Astrocyte (in vitro differentiated cells and primary cell): ENCODE data around the gene ZNF649. TPM values are rescaled to one million over a fixed set of nuclear protein-coding genes. Genes with fewer than 3 reads are reported as not detected.

Experiments
- DNase-seq: peaks from one replicate; pipeline ENCODE4 v3.0.0-alpha.2; 2010; ENCODE audit warnings: low read depth
- FAIRE-seq: peaks from 2 replicates; lab custom pipeline; 2011; peaks lifted over from hg19 to GRCh38; lab: Jason Lieb, UNC
- H2AFZ ChIP-seq: 2 replicates; pipeline ENCODE4 v1.6.0; 2012; ENCODE audit warnings: low read depth, low read length, inconsistent platforms
- H3K27ac ChIP-seq: 2 replicates; pipeline ENCODE4 v1.5.1; 2011; ENCODE audit warnings: low read depth, low read length, inconsistent platforms
- H3K27me3 ChIP-seq: 2 replicates; pipeline ENCODE4 v1.6.0; 2011; ENCODE audit warnings: low read length, inconsistent platforms; ENCODE audit not compliant: insufficient read depth
- H3K36me3 ChIP-seq: 2 replicates; pipeline ENCODE4 v1.5.1; 2011; ENCODE audit warnings: low read length, inconsistent platforms; ENCODE audit not compliant: insufficient read depth
- H3K4me1 ChIP-seq: 2 replicates; pipeline ENCODE4 v1.5.1; 2011; ENCODE audit warnings: low read length, inconsistent platforms; ENCODE audit not compliant: insufficient read depth
- H3K4me2 ChIP-seq: 2 replicates; pipeline ENCODE4 v1.6.0; 2012; ENCODE audit warnings: low read length, inconsistent platforms
- H3K4me3 ChIP-seq: 2 replicates; pipeline ENCODE4 v1.5.1; 2011; ENCODE audit warnings: low read depth, mild to moderate bottlenecking, low read length, inconsistent platforms; ENCODE audit not compliant: insufficient read depth
- H3K79me2 ChIP-seq: 2 replicates; pipeline ENCODE4 v1.6.0; 2012; ENCODE audit warnings: mild to moderate bottlenecking, low read length, inconsistent platforms; ENCODE audit not compliant: insufficient read depth
- H3K9ac ChIP-seq: 2 replicates; pipeline ENCODE4 v1.6.0; 2012; ENCODE audit warnings: mild to moderate bottlenecking, low read length, inconsistent platforms
- H3K9me3 ChIP-seq: 2 replicates; pipeline ENCODE4 v1.5.1; 2012; ENCODE audit warnings: low read depth, mild to moderate bottlenecking, low read length, inconsistent platforms; ENCODE audit not compliant: insufficient read depth
- H4K20me1 ChIP-seq: 2 replicates; pipeline ENCODE4 v1.6.0; 2012; ENCODE audit warnings: low read length, inconsistent platforms; ENCODE audit not compliant: insufficient read depth
- H3K27ac Mint-ChIP-seq: one replicate; pipeline ENCODE4 v1.8.0; 2021; ENCODE audit warnings: mild to moderate bottlenecking, mixed read lengths; ENCODE audit not compliant: unreplicated experiment
- H3K27me3 Mint-ChIP-seq: one replicate; pipeline ENCODE4 v1.8.0; 2021; ENCODE audit warnings: low read depth, mixed read lengths; ENCODE audit not compliant: unreplicated experiment
- H3K36me3 Mint-ChIP-seq: one replicate; pipeline ENCODE4 v1.8.0; 2021; ENCODE audit warnings: low read depth, mixed read lengths; ENCODE audit not compliant: unreplicated experiment
- H3K4me1 Mint-ChIP-seq: one replicate; pipeline ENCODE4 v1.8.0; 2021; ENCODE audit warnings: low read depth, mixed read lengths; ENCODE audit not compliant: unreplicated experiment
- H3K4me3 Mint-ChIP-seq: one replicate; pipeline ENCODE4 v1.8.0; 2021; ENCODE audit warnings: mild to moderate bottlenecking, moderate library complexity, mixed read lengths; ENCODE audit not compliant: unreplicated experiment
- H3K9me3 Mint-ChIP-seq: one replicate; pipeline ENCODE4 v1.8.0; 2021; ENCODE audit warnings: mild to moderate bottlenecking, mixed read lengths; ENCODE audit not compliant: unreplicated experiment
- EZH2 ChIP-seq: IDR thresholded peaks from 2 replicates; pipeline ENCODE4 v1.6.1; 2012; ENCODE audit warnings: mild to moderate bottlenecking, low read length, inconsistent platforms; ENCODE audit not compliant: insufficient read depth
- total RNA-seq: library from RNA; stranded (reverse); gene quantifications from 2 replicates; pipeline ENCODE4 v1.2.1, GENCODE V29; 2021
- TF ChIP-seq, protein P1 (sequence below): IDR thresholded peaks from 2 replicates; pipeline ENCODE4 v1.5.1; 2011; ENCODE audit warnings: low read depth, mild to moderate bottlenecking, inconsistent platforms, low read length, moderate library complexity; ENCODE audit not compliant: insufficient read depth

ZNF649 gene
- total RNA-seq, 1 donor from 2014 or later = 13.8 TPM

- H3K4me1 ChIP-seq = no peaks in the 10 kb centered on the region
- no peaks in the 10 kb centered on the region for H3K36me3 ChIP-seq
- peaks cover 31% of the 10 kb centered on the region for H3K9me3 ChIP-seq
- no peaks in the 10 kb centered on the region for H4K20me1 ChIP-seq
- H3K4me1 Mint-ChIP-seq = no peaks in the 10 kb centered on the region
- H3K4me3 ChIP-seq = no peak overlapping the region
- no peak overlapping the region for H3K4me3 Mint-ChIP-seq
- no peak overlapping the region for H3K27ac ChIP-seq
- no peak overlapping the region for H3K9ac ChIP-seq
- peaks cover 14% of the 10 kb centered on the region for H3K36me3 Mint-ChIP-seq
- no peaks in the 10 kb centered on the region for H3K27me3 Mint-ChIP-seq
- no peak for TF ChIP-seq EZH2
- TF ChIP-seq, protein P1, sequence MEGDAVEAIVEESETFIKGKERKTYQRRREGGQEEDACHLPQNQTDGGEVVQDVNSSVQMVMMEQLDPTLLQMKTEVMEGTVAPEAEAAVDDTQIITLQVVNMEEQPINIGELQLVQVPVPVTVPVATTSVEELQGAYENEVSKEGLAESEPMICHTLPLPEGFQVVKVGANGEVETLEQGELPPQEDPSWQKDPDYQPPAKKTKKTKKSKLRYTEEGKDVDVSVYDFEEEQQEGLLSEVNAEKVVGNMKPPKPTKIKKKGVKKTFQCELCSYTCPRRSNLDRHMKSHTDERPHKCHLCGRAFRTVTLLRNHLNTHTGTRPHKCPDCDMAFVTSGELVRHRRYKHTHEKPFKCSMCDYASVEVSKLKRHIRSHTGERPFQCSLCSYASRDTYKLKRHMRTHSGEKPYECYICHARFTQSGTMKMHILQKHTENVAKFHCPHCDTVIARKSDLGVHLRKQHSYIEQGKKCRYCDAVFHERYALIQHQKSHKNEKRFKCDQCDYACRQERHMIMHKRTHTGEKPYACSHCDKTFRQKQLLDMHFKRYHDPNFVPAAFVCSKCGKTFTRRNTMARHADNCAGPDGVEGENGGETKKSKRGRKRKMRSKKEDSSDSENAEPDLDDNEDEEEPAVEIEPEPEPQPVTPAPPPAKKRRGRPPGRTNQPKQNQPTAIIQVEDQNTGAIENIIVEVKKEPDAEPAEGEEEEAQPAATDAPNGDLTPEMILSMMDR = no peak
- no peak overlapping the region for H3K4me2 ChIP-seq
- no peak for DNase-seq
- H3K79me2 ChIP-seq = no peaks in the 10 kb centered on the region
- no peaks in the 10 kb centered on the region for H3K27me3 ChIP-seq
- H3K27ac Mint-ChIP-seq = no peak overlapping the region
- FAIRE-seq = no peak
- no peak overlapping the region for H2AFZ ChIP-seq
- peaks cover 58% of the 10 kb centered on the region for H3K9me3 Mint-ChIP-seq
These were observed 17.1 kb upstream of the ZNF649 start for GRCh38 chr19:51921949-51922348.

GRCh38 chr19:51919606-51920005 is 14.8 kb upstream of the ZNF649 start:
- no peak overlapping the region for H3K4me2 ChIP-seq
- H4K20me1 ChIP-seq = no peaks in the 10 kb centered on the region
- H2AFZ ChIP-seq = no peak overlapping the region
- no peaks in the 10 kb centered on the region for H3K79me2 ChIP-seq
- no peak overlapping the region for H3K9ac ChIP-seq
- no peak for FAIRE-seq
- peaks cover 56% of the 10 kb centered on the region for H3K9me3 Mint-ChIP-seq
- H3K27ac Mint-ChIP-seq = no peak overlapping the region
- H3K27me3 ChIP-seq = no peaks in the 10 kb centered on the region
- DNase-seq = no peak
- no peaks in the 10 kb centered on the region for H3K4me1 Mint-ChIP-seq
- no peaks in the 10 kb centered on the region for H3K36me3 ChIP-seq
- TF ChIP-seq, protein P1 = no peak
- no peak for TF ChIP-seq EZH2
- H3K9me3 ChIP-seq = peaks cover 42% of the 10 kb centered on the region
- no peak overlapping the region for H3K27ac ChIP-seq
- H3K4me3 ChIP-seq = no peak overlapping the region
- no peak overlapping the region for H3K4me3 Mint-ChIP-seq
- no peaks in the 10 kb centered on the region for H3K27me3 Mint-ChIP-seq
- peaks cover 5% of the 10 kb centered on the region for H3K36me3 Mint-ChIP-seq
- H3K4me1 ChIP-seq = no peaks in the 10 kb centered on the region

DNA sequence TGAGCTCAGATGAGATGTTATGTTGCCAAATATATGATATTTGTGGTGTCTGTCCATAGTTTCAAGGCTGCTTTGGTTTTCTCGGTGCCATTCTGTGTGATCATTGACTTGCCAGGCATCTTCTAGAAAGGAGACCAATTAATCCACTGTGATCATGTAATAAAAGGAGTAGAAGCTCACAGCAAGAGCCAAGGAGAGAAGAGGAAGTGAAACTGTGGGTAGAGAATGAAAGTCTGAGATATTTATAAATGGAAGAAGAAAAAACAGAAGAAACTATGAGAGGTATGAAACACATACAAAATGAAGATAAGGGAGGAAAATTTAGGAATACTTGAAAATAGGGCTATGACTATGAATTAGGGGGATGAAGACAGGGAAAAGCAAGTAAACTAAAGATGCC is 11.3 kb upstream of the ZNF649 start:
- Histone ChIP-seq H3K79me2 (no peaks in the 10 kb centered on the region), H3K36me3 (no peaks in the 10 kb centered on the region), H3K4me2 (no peak overlapping the region), H3K4me1 (no peaks in the 10 kb centered on the region), H4K20me1 (no peaks in the 10 kb centered on the region), H2AFZ (no peak overlapping the region), H3K4me3 (no peak overlapping the region), H3K9me3 (peaks cover 31% of the 10 kb centered on the region), H3K27ac (no peak overlapping the region), H3K9ac (no peak overlapping the region), H3K27me3 (no peaks in the 10 kb centered on the region)
- H3K36me3 Mint-ChIP-seq = no peaks in the 10 kb centered on the region
- H3K9me3 Mint-ChIP-seq = peaks cover 42% of the 10 kb centered on the region
- TF ChIP-seq, protein P1 = no peak
- TF ChIP-seq EZH2 = no peak
- H3K4me3 Mint-ChIP-seq = no peak overlapping the region
- no peak for DNase-seq
- H3K27ac Mint-ChIP-seq = no peak overlapping the region
- no peaks in the 10 kb centered on the region for H3K4me1 Mint-ChIP-seq
- no peak for FAIRE-seq
- no peaks in the 10 kb centered on the region for H3K27me3 Mint-ChIP-seq
